Myocyte (in vitro differentiated cells): ENCODE data around the gene NRXN3. TPM values are rescaled to one million over a fixed set of nuclear protein-coding genes. Genes with fewer than 3 reads are reported as not detected.

Experiments used
- DNase-seq: peaks from one replicate; pipeline ENCODE4 v3.0.0-alpha.2; 2012; ENCODE audit warnings: low read depth
- total RNA-seq: library from RNA; depleted of rRNA; stranded (reverse); fragments of >200 nt; gene quantifications from 2 replicates; pipeline ENCODE4 v1.2.3, GENCODE V29; 2014

The NRXN3 gene
- total RNA-seq, 1 donor from 2014 or later, result 0.05 TPM

DNA sequence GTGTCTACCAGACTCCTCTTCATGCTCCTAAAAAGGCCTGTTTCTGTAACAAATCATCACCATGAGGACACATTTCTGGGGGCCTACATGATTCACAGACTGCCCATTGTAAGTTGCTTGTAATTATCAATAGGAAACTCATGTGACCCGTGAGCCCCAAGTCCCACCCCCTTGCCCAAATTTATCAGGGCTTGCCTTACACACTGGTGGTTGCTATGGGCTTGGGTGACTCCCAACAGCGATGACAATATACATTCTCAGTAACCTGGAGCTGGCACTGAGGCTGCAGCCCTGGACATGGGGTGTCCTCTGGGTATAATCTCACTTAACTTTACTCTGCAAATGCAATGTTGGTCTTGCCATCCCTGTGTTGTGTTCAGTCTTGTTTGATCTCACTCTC is 149.2 kb downstream of the NRXN3 start:
- no peak for DNase-seq

- DNase-seq, result no peak
These were observed 149.9 kb downstream of the NRXN3 start for GRCh38 chr14:78319887-78320635.

GRCh38 chr14:78324353-78324752 is 154.2 kb downstream of the NRXN3 start:
- DNase-seq, result no peak

DNA sequence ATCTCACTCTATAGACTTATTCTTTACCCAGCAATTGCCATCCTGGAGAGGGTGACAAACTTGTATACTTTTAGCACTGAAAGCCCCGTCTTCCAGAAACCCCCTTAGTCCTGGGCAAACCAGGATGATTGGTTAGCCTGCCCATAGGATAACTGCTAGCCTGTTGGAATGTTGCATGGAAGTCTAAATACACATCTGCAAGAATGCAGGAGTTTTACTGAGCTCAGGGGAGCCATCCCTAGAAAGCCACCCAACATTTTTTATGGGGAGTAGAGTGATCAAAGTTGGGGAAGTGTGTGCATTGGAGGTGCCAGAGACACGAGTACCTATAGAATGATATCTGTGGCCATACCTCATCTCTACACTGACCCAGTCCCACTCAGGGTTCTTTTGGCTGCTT is 155.7 kb downstream of the NRXN3 start:
- DNase-seq, result no peak

GRCh38 chr14:78327426-78328221 is 157.5 kb downstream of the NRXN3 start:
- no peak for DNase-seq

DNA sequence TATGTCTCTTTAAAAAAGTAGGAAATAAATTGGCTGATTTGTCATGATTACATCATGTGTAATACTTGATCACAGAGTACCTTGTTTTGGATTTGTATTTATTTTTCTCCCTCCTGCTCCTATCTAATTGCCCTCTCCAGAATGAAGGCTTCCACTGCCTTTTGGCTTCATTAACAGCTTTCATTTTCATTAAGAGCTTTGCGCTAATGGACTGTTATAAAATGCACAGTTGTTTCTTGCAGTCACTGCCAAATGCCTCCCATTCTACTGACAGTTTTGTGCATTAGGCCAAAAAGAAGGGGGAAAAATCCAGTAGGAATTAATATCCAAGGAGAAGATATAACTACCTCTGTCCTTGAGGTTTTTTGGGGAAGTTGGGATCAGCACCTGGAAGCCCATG is 159.2 kb downstream of the NRXN3 start:
- no peak for DNase-seq

GRCh38 chr14:78335531-78335930 is 165.4 kb downstream of the NRXN3 start:
- DNase-seq, result no peak

- DNase-seq, result no peak
These were observed 170.1 kb downstream of the NRXN3 start for GRCh38 chr14:78340250-78340649.

GRCh38 chr14:78341827-78342389 is 171.7 kb downstream of the NRXN3 start:
- DNase-seq, result no peak

GRCh38 chr14:78342879-78343278 is 172.7 kb downstream of the NRXN3 start:
- DNase-seq, result no peak

- DNase-seq, result no peak
These were observed 174.1 kb downstream of the NRXN3 start for GRCh38 chr14:78344290-78344689.

GRCh38 chr14:78345131-78345744 is 175.1 kb downstream of the NRXN3 start:
- DNase-seq, result no peak

- DNase-seq, result no peak
These were observed 176.6 kb downstream of the NRXN3 start for GRCh38 chr14:78346747-78347146.

DNA sequence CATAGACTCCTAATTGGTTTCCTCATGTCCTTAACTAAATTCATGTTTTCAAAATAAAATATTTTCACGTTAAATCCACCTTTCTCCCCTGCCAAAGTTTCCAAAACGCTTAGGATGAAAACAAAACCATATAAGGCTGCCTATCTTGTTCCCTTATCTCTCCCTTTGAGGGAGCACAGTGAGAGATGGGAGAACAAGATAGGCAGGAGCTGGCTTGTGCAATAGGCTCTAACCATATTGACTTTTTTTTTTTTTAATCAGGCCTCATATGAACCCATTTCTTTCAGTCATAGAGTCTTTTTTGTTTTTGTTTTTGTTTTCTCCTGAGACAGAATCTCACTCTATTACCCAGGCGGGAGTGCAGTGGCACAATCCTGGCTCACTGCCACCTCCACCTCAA is 184.9 kb downstream of the NRXN3 start:
- no peak for DNase-seq

- DNase-seq, result no peak
These were observed 186.2 kb downstream of the NRXN3 start for GRCh38 chr14:78356391-78356790.

DNA sequence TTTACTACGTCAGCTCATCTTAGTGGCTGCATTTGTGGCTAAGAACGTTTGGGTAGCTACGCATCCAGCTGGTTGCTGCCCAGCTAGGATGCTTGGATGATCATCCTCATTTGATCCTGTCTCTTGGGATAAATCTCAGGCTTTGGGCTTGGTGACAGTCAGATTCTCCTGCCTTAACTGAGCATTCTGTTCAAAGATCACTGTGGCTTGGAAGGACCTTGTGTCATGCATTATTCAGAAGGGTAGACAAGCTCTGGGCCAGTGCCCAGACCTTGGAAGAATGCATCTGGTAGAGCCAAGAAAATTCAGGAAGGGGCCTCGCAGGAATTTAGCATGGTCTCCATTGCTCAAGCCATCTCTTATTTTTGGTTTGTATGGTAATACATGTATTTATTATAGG is 188.4 kb downstream of the NRXN3 start:
- DNase-seq, result no peak

GRCh38 chr14:78359581-78359980 is 189.4 kb downstream of the NRXN3 start:
- DNase-seq, result no peak

DNA sequence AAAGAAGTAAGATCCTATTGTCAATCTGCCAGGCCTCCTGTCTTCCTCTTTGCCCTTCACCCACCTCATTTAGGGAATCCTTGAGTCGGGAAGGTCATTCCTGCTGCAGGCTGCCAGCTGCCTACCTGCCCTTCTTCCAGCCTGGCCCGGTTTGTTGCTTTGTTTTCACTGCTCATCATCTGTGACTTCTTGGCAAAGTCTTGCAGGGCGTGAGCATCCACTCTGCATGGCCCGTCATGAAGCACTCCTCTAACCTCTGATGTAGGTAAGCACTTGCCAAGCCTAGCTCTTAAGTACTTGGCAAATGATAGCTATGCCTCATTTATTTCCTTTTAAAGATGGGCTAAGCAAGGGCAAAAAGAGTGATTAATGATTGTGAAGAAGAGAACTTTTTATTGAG is 192.8 kb downstream of the NRXN3 start:
- DNase-seq, result no peak

- DNase-seq, result no peak
These were observed 197.2 kb downstream of the NRXN3 start for GRCh38 chr14:78367355-78367754.

DNA sequence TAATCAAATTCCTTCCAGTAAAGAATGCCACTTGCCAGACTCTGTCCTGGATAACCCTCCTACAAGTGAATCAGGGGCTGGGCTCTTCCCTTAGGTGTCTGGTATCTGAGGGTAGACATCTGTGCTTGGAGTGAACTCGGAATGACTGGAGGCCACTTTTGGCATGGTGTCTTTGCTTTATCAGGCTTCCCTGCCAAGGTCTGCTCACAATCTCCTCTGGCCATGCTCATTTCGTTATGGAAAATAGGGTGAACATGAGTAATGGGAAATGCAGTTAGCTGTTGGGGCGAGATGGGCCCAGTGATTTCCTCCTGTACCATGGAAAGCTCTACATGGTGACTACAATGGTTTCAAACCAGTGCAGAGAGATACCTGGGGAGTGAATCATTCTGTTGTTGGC is 212.9 kb downstream of the NRXN3 start:
- DNase-seq, result no peak

DNA sequence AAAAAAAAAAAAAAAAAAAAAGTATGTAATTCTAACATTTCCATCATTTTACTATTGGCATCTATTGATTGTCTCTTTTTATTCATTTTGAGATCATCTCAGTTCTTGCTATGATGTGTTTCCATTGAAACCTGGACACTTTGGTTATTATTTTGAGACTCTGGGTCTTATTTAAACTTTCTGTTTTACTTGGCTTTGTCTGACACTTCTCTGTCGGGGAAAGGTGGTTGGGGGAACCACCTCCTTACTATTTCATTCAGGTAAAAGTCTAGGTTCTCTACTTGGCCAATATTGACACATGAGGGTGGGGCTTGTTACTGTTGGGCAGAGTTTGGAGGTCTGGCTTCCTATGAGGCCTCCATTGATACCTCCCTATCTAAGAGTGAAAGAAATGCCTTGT is 228.0 kb downstream of the NRXN3 start:
- DNase-seq, result no peak

DNA sequence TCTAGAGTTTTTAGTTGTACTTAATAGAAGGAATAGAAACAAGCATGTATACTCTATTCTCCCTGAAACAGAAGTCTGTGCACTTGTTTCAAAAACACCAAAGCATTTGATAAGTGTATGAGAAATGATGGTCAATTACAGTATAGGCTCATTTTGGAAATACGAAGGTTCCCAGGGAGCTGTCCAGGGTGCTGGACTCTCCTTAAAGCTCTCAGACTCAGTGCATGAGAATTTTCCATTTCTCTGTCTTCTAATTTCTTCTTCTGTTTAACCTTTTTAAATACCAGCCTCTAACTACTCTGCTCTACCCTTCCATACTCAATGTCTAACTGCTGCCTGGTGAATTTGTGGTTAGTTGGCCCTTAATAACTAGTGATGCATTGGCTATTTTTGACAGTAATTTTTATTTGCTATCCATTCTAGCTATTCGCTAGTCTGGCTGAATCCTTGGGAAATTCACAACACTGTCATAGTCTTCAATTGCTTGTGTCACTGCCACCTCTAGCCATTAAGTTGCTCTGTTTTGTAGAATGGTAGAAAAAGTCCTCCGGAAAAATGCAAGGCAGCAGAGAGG is 229.2 kb downstream of the NRXN3 start:
- peak; percentile 13 for DNase-seq
